ENCODE results near the gene FOXP3. TPM values are rescaled to one million over a fixed set of nuclear protein-coding genes. Genes with fewer than 3 reads are reported as not detected.

The FOXP3 gene
- polyA plus RNA-seq, 1 experiment, result 0.18 TPM

DNA sequence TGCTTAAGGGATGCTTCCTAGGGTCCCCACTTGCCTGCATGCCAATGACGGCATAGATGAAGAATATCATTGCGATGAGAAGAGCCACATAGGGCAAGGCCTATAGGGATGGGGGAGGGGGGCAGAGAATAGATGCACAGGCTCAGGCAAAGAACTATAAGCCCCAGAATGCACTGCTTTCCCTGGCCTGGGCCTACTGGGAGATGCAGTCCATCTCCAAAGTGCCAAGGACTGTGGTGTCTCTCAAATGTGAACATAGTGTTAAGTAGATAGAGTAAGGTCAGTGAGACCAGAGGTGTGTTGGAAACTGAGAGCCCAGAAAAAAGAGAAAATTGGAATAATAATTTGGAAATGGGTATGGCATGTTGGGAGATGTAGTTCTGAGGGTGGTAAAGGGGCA lies 52.3 kb downstream of the FOXP3 start:
- no peak for DNase-seq (ENCODE audit: low read depth)
- POLR2A ChIA-PET, result no interaction called here
- TF ChIP-seq CTCF (IDR thresholded peaks at IDR 0.05; ENCODE audit: insufficient read depth, low read depth, low read length), result no peak
- Histone ChIP-seq H3K4me3 (ENCODE audit: low read depth, low read length) (no peak overlapping the region), H3K27me3 (ENCODE audit: control insufficient read depth, insufficient read depth, low read length) (no peaks in the 10 kb centered on the region), H3K36me3 (ENCODE audit: control insufficient read depth, insufficient read depth, low read length) (no peaks in the 10 kb centered on the region)
- CTCF ChIA-PET, result no interaction called here

GRCh38 chrX:49211074-49211473 lies 53.4 kb downstream of the FOXP3 start:
- H3K27me3 ChIP-seq (ENCODE audit: control insufficient read depth, insufficient read depth, low read length), result no peaks in the 10 kb centered on the region
- TF ChIP-seq CTCF (IDR thresholded peaks at IDR 0.05; ENCODE audit: insufficient read depth, low read depth, low read length), result no peak
- ChIA-PET POLR2A (no interaction called here), CTCF (no interaction called here)
- H3K4me3 ChIP-seq (ENCODE audit: low read depth, low read length), result no peak overlapping the region
- no peaks in the 10 kb centered on the region for H3K36me3 ChIP-seq (ENCODE audit: control insufficient read depth, insufficient read depth, low read length)
- no peak for DNase-seq (ENCODE audit: low read depth)

DNA sequence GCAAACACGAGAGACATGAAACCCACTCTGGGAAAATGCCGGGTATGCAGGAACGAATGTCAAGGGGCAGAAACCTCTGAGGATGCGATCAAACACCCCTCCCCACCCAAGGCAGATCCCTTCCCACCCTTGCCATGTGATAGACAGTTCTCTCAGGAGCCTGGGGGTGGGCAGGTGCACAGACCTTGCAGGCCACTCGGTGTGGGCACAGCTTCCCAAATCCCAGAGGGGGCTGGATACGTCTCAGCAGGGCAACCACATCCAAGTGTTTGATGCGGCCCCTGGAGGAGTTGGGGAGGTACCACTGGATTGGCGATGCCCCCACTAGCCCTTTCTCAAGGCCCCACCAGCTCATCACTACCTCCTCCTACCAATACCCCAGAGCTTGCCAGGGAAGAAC lies 54.1 kb downstream of the FOXP3 start:
- ChIA-PET POLR2A (no interaction called here), CTCF (no interaction called here)
- Histone ChIP-seq H3K36me3 (ENCODE audit: control insufficient read depth, insufficient read depth, low read length) (no peaks in the 10 kb centered on the region), H3K27me3 (ENCODE audit: control insufficient read depth, insufficient read depth, low read length) (no peaks in the 10 kb centered on the region), H3K4me3 (ENCODE audit: low read depth, low read length) (no peak overlapping the region)
- TF ChIP-seq CTCF (IDR thresholded peaks at IDR 0.05; ENCODE audit: insufficient read depth, low read depth, low read length), result no peak
- DNase-seq (ENCODE audit: low read depth), result no peak

- no peaks in the 10 kb centered on the region for H3K36me3 ChIP-seq (ENCODE audit: control insufficient read depth, insufficient read depth, low read length)
- no peak overlapping the region for H3K4me3 ChIP-seq (ENCODE audit: low read depth, low read length)
- TF ChIP-seq CTCF (IDR thresholded peaks at IDR 0.05; ENCODE audit: insufficient read depth, low read depth, low read length), result no peak
- no peaks in the 10 kb centered on the region for H3K27me3 ChIP-seq (ENCODE audit: control insufficient read depth, insufficient read depth, low read length)
- ChIA-PET POLR2A (no interaction called here), CTCF (no interaction called here)
- no peak for DNase-seq (ENCODE audit: low read depth)
These were observed 54.9 kb downstream of the FOXP3 start for GRCh38 chrX:49209434-49210251.

- CTCF ChIA-PET, result interaction anchor here (0.6 kb wide), 1 partner anchor 14 kb away, joined by 3 read pairs; no protein-coding TSS in a partner anchor
- Histone ChIP-seq H3K4me3 (ENCODE audit: low read depth, low read length) (no peak overlapping the region), H3K36me3 (ENCODE audit: control insufficient read depth, insufficient read depth, low read length) (no peaks in the 10 kb centered on the region), H3K27me3 (ENCODE audit: control insufficient read depth, insufficient read depth, low read length) (no peaks in the 10 kb centered on the region)
- POLR2A ChIA-PET, result no interaction called here
- no peak for DNase-seq (ENCODE audit: low read depth)
- TF ChIP-seq CTCF (IDR thresholded peaks at IDR 0.05; ENCODE audit: insufficient read depth, low read depth, low read length), result no peak
These were observed 56.1 kb downstream of the FOXP3 start for GRCh38 chrX:49208399-49208798.

Measured in BJ (cell line).